HG03460 (cell line): ENCODE results near the gene PLEK.

Source experiments
- ATAC-seq: cut with Tn5 transposase; IDR thresholded peaks from one replicate; pipeline ENCODE4 v1.9.1; 2021; ENCODE audit not compliant: unreplicated experiment

The PLEK gene

DNA sequence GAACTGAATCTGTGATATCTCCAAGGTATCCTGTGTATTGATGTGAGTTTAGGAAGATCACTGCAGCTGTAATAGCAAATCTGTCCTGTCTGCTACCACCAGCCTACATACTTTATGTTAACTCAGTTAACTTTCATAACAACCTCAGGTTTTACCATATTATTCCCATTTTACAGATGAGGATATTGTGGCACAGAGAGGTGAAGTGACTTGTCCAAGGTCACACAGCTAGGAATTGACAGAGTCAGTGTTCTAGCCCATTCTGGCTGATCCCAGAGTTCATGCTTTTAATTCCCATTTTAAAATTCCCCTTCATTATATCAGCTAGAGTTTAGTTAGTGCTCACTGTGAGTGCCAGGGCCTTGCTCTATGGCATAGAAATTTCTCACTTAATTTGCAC is 49.4 kb downstream of the PLEK start:
- no peak for ATAC-seq

DNA sequence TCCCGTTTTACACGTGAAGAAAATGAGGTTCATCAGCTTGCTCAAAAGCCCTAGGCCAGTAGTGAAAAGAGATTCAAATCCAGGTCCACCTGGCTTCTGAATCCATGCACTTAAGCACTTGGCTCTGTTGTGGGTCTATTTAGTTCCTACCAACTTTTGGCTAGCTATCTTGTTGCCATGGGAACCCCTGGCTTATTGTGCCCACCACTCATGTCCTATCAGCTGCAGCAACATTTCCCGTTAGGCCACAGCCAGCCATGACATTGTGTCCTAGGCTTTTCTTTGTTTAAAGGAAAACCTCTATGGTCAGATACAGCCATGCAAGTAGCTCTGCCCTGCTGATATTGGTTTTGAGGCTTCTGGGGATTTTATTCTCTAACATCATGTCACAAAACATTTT is 49.8 kb downstream of the PLEK start:
- ATAC-seq: no peak

DNA sequence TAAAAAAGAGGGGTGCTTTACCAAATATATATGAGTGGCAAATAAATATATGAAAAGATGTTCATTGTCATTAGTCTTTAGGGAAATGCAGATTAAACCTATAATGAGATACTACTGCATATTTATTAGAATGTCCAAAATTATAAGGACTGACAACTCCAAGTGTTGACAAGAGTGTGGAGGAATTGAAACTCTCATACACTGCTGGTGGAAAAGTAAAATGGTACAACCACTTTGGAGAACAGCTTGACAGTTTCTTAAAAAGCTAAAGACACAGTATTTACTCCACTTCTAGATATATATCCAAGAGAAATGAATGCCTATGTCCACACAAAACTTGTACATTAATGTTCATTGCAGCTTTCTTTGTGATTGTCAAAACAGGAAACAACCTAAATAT is 50.4 kb downstream of the PLEK start:
- no peak for ATAC-seq

DNA sequence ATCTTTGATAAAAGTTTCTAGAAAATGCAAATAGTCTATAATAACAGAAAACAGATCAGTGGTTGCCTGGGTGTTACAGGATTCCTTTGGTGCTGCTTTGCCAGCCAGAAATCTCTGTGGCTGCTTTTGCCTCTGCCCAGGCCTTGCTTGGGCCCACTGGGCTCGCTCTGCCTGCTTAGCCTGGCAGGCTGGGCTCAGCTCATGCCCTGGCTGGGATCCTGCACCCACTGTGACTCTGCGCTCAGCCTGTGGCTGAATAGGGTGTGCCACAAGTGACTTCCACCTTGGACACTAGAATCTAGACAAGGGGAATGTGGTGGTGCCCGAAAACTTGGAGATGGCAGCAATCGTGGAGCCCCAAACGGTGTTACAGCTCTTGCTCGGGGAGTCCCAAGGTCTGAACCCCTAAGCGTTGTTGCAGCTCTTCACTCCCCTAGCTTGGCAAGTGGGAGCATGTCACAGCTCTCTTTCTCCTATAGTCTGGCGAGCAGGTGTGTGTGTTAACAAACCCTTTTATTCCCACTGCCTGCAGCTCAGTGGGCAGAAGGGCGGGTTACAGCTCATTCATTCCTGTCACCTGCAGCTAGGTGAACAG is 51.1 kb downstream of the PLEK start:
- ATAC-seq: no peak

DNA sequence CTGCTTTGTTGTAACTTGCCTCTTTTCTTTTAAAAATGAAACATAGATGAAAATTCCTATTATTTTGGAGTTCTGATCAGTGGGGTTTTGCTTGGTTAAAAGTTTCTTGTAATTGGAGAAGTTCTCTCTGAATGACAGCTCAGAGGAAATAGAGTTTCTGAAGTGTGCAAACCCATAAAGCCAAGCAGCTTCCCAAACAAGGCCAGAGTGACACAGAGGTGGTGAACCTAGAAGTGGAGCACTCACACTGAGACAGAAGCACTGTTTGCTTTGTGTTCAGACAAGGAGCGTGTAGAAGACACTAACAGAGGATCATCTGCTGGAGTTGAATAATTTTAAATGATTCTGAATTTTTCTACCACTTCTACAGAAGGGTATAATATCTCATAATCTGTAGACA is 52.8 kb downstream of the PLEK start:
- ATAC-seq: no peak

DNA sequence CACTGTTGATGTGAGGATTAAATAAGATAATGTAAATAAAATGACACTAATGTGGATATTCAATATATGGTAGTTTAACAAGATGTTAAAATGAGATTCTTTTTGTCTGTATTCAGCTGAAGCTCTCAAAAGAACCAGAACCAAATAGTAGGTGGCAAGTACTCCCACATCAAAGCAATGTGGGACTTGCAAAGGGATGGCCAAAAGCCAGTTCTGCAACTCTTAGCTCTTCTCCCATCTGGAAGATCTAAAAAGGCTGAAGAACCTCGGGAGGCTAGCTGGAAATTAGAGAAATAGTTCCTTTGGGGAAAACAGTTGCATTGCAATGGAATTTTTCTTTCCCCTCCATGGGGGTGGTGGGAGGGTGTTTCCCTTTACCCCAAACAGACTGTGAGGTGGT is 53.3 kb downstream of the PLEK start:
- ATAC-seq: no peak

DNA sequence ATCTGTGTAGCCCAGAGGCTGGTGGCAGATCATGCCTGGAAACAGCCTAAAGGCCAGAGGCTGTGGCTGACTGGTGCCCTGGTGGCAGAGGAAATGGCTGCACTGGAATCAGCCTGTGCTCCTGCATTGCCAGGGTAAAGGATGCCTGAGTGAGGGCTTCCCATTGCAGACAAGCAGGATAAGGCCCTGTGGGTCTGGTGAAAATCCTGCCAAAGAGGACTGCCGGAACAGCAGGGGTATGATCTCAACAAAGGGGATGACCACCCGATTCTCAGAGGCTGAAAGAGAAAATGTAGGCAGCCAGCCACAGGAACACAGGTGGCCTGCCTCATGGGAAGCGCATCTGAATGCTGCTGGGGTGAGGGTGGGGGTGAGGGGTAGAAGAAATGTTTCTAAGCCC is 53.8 kb downstream of the PLEK start:
- no peak for ATAC-seq

DNA sequence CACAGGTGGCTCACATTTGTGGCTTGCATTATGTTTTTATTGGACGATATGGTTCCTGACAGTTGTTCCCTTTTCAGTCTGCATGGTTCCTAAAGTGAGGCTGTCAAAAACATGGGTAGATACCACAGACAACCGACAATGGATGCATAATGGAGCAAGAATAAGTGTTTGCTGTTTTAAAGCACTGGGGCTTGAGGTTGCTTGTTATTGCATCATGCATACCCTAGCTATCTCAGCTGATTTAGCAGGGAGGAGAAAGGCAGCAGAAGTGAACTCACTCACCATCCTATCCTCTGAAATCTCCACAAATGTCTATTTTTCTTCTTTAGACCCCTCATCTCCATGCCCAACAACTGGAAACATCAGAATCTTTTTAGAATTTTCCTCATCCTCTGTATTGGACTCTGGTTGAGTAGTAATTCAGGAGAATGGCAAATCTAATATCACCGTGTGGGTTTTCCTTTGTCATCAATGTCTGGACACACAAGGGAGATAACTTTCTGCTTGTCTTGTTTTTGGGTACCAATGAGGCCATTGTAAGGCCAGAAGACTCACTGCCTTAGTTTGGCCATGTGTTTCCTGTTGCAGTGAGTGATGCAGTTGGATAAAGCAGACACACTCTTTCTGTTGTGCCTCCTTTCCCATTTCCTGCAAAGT is 55.3 kb downstream of the PLEK start:
- ATAC-seq: no peak

DNA sequence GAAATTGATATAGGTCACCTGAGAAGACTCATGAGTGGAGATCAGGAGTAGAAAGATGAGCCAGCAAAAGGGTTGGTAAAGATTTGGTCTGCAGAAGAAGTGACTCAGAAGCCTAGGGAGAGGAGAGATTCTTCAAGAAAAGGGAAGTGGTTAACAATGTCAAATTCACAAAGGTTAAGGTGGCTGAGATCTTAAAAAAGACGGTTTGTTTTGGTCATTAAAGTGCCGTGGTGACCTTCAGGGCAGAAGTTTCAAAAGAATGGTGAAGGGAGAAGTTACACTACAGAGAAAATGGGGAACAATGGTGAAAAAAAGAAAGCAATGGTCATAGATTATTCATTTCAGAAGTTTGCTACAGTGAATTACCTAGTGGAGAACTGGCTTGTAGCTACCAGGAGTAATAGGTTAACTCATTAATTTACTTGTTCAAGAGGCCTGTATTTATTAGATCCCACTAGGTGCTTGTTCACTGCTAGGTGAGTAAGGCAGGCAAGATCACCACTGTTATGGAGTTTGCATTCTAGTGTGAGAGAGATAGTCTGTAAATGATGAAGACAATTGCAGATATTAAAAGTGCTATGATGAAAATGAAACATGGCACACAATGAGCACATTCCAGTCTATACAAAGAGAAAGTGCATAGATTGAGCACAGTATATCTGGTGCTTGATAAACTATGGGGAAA is 59.0 kb downstream of the PLEK start:
- peak; percentile 77 for ATAC-seq

DNA sequence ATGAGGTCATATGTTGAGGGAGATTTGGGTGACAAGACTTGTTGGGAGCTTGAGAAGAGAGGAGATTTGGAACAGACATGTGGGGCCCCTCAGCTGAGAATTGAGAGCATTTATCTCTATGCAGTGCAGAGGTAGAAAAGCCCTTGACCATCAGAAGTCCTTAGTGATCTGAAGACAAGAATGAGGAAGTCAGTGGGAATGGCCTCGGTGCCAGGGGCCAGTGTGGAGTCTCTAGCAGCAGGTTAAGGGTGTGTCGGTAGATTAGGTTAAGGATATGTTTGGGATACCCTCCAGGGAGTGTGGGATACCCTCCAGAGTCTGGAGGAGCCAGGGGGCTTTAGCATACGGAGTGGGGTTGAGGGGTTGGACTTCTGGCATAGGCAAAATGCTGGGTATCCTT is 60.4 kb downstream of the PLEK start:
- no peak for ATAC-seq

DNA sequence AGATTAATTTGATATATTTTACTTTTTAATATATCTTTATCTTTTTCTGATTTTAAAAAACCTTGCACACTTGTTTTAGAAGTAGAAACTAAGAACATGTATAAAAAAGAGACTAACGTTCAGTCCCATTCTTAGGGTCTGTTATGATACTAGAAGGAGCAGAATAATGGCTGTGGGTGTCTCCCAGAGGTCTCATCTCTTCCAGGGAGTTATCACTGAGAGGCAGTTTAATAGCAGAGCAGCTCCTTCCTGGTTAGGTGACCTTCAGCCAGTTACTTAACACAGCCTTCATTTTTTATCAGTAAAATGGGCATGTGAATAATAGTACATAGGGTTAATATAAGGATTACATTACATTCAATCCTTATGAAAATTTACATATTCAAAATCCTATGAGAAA is 61.4 kb downstream of the PLEK start:
- ATAC-seq: no peak

DNA sequence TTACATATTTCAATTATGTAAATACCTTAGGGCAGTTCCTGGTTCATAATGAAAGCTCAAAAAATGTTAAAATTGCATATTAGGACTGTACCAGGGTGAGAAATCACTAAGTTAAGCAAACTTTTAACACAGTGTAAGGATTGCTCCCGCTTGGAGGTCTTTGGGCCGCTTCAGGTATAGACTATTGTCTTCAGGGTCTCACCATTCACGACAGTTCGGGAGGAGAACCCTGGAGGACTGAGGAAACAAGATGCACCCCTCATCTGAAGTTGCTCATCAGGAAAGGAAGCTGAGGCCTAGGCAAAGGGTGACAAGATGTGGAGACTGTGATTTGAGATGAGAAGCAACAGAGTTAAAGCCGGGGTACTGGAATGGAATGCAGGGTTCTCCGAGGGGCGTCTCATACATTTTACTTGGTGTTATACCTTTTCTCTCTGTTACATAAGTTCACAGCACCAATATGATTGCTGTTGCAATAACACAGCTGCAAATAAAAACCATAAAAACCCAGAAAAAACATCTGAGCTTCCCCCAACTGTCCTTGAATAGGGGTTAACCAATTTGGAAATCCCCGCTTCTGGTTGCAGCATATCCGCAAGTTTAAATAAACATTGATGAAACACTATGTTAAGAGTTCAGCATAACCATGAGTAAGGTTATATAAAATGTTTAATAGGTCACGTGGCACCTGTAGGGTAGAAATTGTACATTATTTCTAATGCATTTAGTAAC is 61.9 kb downstream of the PLEK start:
- no peak for ATAC-seq

DNA sequence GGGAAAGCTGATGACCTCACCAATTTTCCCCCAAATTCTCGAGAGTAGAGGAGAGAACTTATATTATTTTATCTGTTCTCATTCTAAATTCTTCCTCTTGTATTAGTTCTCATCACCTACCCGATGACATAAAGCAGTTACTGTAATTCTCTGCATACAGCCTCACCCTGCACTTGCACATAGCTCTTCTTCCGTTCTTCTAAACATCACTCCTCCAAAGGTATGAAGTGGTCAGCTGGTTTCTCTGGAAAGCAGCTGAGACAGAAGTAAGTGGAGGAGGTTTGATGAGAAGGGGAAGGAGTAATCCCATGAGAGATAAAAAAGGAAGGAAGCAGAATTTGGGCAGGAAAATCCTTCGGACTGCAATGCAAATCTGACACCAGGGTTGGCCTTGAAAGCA is 63.0 kb downstream of the PLEK start:
- ATAC-seq: no peak

DNA sequence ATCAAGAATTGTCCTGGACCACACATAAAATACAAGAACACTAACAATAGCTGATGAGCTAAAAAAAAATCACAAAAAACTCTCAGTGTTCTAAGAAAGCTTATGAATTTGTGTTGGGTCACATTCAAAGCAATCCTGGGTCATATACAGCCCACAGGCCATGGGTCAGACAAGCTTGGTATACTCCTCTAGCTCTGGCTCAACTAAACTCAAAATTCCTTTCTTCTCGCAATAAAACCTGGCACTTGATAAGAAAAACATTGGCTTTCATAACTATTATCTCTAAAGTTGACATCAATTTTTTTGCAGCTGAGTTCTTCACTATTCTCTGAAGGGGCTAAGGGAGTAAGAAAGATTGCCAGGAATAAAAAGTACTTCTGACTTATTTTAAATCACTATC is 63.7 kb downstream of the PLEK start:
- ATAC-seq: no peak

DNA sequence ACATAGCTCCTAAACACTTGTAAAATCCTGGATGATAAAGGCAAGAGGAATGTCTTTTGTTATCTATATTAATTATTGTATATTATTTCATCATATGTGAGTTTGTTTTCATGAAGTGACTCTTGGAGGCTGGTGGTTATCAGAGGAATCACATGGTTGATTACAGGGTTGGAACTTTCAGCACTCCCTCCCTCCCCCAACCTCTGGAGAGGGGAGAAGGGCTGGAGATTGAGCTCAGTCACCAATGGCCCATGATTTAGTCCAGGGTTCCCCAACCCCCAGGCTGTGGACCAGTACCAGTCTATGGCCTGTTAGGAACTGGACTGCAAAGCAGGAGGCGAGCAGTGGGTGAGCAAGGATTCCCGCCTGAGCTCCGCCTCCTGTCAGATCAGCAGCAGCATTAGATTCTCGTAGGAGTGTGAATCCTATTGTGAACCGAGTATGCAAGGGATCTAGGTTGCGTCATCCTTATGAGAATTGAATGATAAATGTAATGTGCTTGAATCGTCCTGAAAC is 64.3 kb downstream of the PLEK start:
- no peak for ATAC-seq

DNA sequence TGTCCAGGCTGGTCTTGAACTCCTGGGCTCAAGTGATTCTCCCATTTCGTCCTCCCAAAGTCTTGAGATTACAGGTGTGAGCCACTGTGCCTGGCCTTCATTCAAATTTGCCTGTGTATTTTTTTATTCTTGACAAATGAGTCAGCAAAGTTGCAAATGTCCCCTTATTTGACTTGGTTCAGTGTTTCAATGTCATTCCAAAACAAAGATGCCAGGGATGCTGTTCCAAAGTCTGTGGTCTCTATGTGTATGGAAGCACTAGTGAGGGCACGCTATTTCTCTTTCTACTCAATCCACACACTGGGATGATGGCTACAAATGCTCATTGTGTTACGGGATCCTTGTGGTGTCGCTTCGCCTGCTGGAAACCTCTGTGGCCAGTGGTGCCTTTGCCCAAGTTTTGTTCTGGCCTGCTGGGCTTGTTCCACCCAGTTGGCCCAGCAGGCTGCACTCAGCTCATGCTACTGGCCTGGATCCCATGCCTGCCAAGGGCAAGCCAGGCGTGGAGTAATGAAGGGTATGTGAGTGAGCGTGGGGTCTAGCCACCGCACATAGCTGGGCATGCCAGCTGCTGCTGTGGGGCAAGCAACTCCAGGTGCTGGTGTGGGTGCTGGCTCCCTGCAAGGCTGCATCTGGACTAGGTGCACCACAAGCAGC is 66.4 kb downstream of the PLEK start:
- ATAC-seq: no peak

DNA sequence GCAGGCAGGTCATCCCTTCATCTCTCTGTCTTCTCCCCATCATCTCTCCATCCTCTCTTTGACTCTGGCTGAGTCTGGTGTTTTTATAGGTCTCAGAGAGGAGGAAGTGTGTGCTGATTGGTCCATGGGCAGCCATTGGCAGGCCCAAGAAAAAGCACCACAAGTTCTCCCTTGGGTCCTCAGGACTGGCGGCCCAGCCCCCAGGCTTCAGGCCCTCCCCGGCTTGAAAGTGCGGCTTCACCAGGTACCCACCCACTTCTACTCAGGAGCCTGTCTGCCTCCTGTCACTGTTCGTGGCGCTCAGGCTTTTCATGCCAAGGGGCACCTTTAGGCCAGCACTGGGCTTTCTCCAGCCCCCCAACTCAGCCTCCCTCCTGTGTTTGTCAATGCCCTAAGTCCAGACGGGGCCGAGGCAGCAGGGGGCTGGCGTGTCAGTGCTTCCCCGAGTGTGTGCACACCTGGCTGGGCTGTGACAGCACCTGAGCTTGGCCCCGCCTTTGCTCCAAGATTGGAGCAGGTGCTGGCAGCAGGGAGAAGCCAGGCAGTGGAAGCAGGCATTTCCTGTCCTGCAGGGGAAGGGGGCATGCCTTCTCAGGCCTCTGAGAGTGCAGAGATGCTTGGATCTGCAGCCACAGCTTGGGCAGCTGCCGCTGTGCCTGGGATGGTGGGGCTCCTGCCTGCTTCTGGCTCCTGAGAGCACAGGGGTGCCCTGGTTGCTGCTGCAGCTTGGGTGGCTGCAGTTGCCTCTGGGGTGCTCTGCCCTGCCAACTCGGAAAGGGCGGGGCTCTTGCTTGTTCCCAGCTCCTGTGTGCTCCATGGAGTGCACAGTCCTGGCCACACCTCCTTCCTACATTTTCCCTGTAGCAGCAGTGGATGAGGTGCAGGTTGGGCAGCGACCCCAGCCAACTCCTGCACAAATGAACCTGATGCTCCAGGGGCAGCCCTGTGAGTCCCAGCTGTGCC is 67.9 kb downstream of the PLEK start:
- no peak for ATAC-seq

DNA sequence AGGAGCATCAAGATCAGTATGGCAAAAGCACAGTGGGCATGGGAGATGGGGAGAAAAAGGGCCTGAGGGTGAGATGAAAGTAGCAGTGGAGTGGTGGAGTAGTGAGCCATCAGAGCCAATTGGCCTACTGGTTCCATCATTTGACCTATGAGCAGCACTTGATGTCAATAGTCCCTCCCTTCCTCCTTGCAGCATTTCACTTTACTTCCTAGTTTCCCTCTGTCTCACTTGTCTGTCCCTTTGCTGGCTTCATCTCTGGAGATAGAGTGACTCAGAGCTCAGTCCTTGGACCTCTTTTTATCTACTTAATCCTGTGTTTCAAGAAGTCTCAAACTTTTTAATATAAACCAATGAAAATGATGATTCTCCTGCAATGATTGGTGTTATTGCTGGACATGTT is 69.9 kb downstream of the PLEK start:
- no peak for ATAC-seq

DNA sequence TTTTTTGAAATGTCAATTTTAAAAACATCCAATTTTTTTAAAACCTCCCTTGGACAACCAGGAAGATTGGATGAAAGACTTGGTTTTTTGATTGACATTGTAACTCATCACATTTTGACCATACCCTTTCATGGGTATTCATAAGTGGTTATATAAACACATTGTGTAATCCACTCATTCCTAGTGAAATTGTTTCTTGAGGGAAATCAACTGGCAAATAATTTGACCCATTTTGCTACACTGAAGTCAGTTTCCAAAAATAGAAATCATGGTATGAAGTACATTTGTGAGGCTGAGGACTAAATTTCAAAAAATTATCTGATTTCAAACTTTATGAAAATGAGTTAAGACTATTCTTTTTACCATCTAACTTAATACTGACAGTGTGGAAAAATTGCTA is 70.5 kb downstream of the PLEK start:
- no peak for ATAC-seq

DNA sequence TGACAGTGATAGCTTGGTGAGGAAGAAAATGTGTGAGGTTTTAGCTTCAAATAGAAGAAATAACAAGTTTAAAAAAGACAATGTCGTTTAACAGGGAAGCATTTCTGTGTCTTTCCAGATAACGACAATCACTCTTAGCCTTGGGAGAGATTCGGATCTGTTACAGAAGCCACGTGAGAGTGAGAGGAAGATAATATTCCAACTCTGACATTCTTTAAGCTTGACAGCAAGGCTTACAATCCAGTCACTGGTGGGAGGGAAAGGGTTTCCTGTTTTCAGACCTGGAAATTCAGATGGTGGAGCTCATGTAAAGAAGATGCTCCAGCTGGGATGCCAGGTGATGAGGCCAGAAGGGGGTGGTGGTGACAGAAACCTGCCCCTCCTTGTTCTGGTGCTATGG is 71.2 kb downstream of the PLEK start:
- ATAC-seq: no peak
